Measurements from ENCODE around the gene LPCAT3. TPM values are rescaled to one million over a fixed set of nuclear protein-coding genes. Genes with fewer than 3 reads are reported as not detected.
A peak's percentile ranks its signal among the peaks of the same experiment; 100 is the strongest.

LPCAT3 gene
- total RNA-seq, 3 donors from 2014 or later: 79.8 to 121 (median 102) TPM

GRCh38 chr12:7061596-7061995 is 43.3 kb upstream of the LPCAT3 start:
- no peak for TF ChIP-seq CTCF (IDR thresholded peaks at IDR 0.05)
- Histone ChIP-seq H3K4me1 (ENCODE audit: low read depth) (no peaks in the 10 kb centered on the region), H3K9me3 (no peaks in the 10 kb centered on the region), H3K4me3 (no peak overlapping the region), H3K36me3 (ENCODE audit: low read depth) (no peaks in the 10 kb centered on the region)
- ATAC-seq: no peak
- no peak for DNase-seq
- intact Hi-C loops (cut with DNase I, micrococcal nuclease): no loop called here

- ATAC-seq (no peak), DNase-seq (no peak)
- intact Hi-C loops (cut with DNase I, micrococcal nuclease): no loop called here
- no peak overlapping the region for H3K4me3 ChIP-seq
- no peaks in the 10 kb centered on the region for H3K36me3 ChIP-seq (ENCODE audit: low read depth)
- H3K9me3 ChIP-seq: no peaks in the 10 kb centered on the region
- H3K4me1 ChIP-seq (ENCODE audit: low read depth): no peaks in the 10 kb centered on the region
- TF ChIP-seq CTCF (IDR thresholded peaks at IDR 0.05): no peak
Observed at GRCh38 chr12:7061138-7061537, 42.9 kb upstream of the LPCAT3 start.

GRCh38 chr12:7060353-7060954 is 42.2 kb upstream of the LPCAT3 start, which contains the start of gene C1S:
Gene C1S (plus strand): TSS chr12:7060718. CDS start chr12:7061913, 1,195 bp downstream.
- no peaks in the 10 kb centered on the region for H3K36me3 ChIP-seq (ENCODE audit: low read depth)
- ATAC-seq: peak; percentile 80
- H3K4me1 ChIP-seq (ENCODE audit: low read depth): no peaks in the 10 kb centered on the region
- H3K4me3 ChIP-seq: no peak within 1 kb of the TSS
- TF ChIP-seq CTCF (IDR thresholded peaks at IDR 0.05): no peak
- H3K9me3 ChIP-seq: no peaks in the 10 kb centered on the region
- intact Hi-C loops (cut with DNase I, micrococcal nuclease): no loop called here
- DNase-seq: peak in 2 of 3 donors; percentile 50 to 64

GRCh38 chr12:7059780-7060179 is 41.5 kb upstream of the LPCAT3 start:
- H3K4me1 ChIP-seq (ENCODE audit: low read depth): no peaks in the 10 kb centered on the region
- no peak for TF ChIP-seq CTCF (IDR thresholded peaks at IDR 0.05)
- no peak overlapping the region for H3K4me3 ChIP-seq
- intact Hi-C loops (cut with DNase I, micrococcal nuclease): no loop called here
- no peak for ATAC-seq
- DNase-seq: no peak
- H3K9me3 ChIP-seq: no peaks in the 10 kb centered on the region
- H3K36me3 ChIP-seq (ENCODE audit: low read depth): no peaks in the 10 kb centered on the region

- TF ChIP-seq CTCF (IDR thresholded peaks at IDR 0.05): no peak
- H3K4me3 ChIP-seq: no peak overlapping the region
- no peaks in the 10 kb centered on the region for H3K36me3 ChIP-seq (ENCODE audit: low read depth)
- intact Hi-C loops (cut with DNase I, micrococcal nuclease): no loop called here
- H3K9me3 ChIP-seq: no peaks in the 10 kb centered on the region
- H3K4me1 ChIP-seq (ENCODE audit: low read depth): no peaks in the 10 kb centered on the region
- no peak for ATAC-seq
- DNase-seq: no peak
Observed at GRCh38 chr12:7058850-7059395, 40.6 kb upstream of the LPCAT3 start.
